ENCODE results near the gene FNBP1L.
"Not testable (repeated sequence)": the region's sequence is repeated elsewhere in the genome, so short reads cannot be mapped to it uniquely, and the experiment has no call there.

FNBP1L gene

GRCh38 chr1:93573940-93574469, 126.1 kb downstream of the FNBP1L start:
- DNase-seq (no peak), ATAC-seq (no peak)

- DNase-seq (no peak), ATAC-seq (no peak)
Observed at GRCh38 chr1:93574511-93574910, 126.6 kb downstream of the FNBP1L start.

- DNase-seq (no peak), ATAC-seq (no peak)
Observed at GRCh38 chr1:93574991-93575390, 127.1 kb downstream of the FNBP1L start.

- ATAC-seq: no peak
- no peak for DNase-seq
Observed at GRCh38 chr1:93575621-93576284, 127.8 kb downstream of the FNBP1L start.

GRCh38 chr1:93576346-93576745, 128.4 kb downstream of the FNBP1L start:
- no peak for ATAC-seq
- DNase-seq: no peak

GRCh38 chr1:93576746-93577145, 128.8 kb downstream of the FNBP1L start:
- no peak for DNase-seq
- ATAC-seq: no peak

- ATAC-seq: no peak
- DNase-seq: no peak
Observed at GRCh38 chr1:93577536-93578432, 129.9 kb downstream of the FNBP1L start.

- DNase-seq (no peak), ATAC-seq (no peak)
Observed at GRCh38 chr1:93578433-93578830, 130.5 kb downstream of the FNBP1L start.

GRCh38 chr1:93578911-93579825, 131.2 kb downstream of the FNBP1L start:
- no peak for DNase-seq
- no peak for ATAC-seq

GRCh38 chr1:93579891-93580290, 132.0 kb downstream of the FNBP1L start:
- no peak for DNase-seq
- ATAC-seq: no peak

- DNase-seq (no peak), ATAC-seq (no peak)
Observed at GRCh38 chr1:93581917-93582850, 134.3 kb downstream of the FNBP1L start.

- no peak for DNase-seq
- no peak for ATAC-seq
Observed at GRCh38 chr1:93584261-93585003, 136.5 kb downstream of the FNBP1L start.

GRCh38 chr1:93585059-93585966, 137.4 kb downstream of the FNBP1L start:
- ATAC-seq: no peak
- no peak for DNase-seq

GRCh38 chr1:93587354-93587753, 139.4 kb downstream of the FNBP1L start:
- no peak for DNase-seq
- no peak for ATAC-seq

- no peak for DNase-seq
- no peak for ATAC-seq
Observed at GRCh38 chr1:93588206-93588605, 140.3 kb downstream of the FNBP1L start.

- ATAC-seq (no peak), DNase-seq (no peak)
Observed at GRCh38 chr1:93588955-93589354, 141.0 kb downstream of the FNBP1L start.

GRCh38 chr1:93591291-93591675, 143.4 kb downstream of the FNBP1L start:
- not testable (repeated sequence) for DNase-seq, ATAC-seq

GRCh38 chr1:93591676-93592550, 144.0 kb downstream of the FNBP1L start:
- ATAC-seq: peak; percentile 35
- DNase-seq: peak; percentile 50
